ENCODE data around the gene GAK. TPM values are rescaled to one million over a fixed set of nuclear protein-coding genes. Genes with fewer than 3 reads are reported as not detected.

GAK gene
- total RNA-seq, 1 donor from 2014 or later, result 27.6 TPM

DNA sequence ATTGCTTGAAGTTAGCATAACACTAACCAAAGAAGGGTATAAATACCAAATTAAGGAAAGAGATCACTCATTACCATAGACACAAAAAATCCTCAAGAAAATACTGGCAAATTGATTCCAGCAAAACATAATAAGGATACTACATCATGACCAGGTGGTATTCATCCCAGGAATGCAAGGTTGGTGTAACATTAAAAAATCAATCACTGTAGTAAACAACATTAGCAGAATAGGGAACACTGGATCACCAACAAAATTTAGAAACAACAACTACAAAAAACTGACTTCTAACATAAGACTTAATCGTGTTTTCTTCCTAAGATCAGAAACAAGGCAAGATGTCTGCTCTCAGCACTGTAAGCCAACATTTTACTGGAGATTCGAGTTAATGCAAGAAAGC, 14.1 kb downstream of the GAK start:
- H3K27me3 ChIP-seq, result no peaks in the 10 kb centered on the region
- Mint-ChIP-seq H3K4me3 (no peak overlapping the region), H3K9me3 (no peaks in the 10 kb centered on the region), H3K36me3 (peaks cover 13% of the 10 kb centered on the region), H3K4me1 (peaks cover 5% of the 10 kb centered on the region), H3K27me3 (ENCODE audit: insufficient read depth, low read depth) (peaks cover 2% of the 10 kb centered on the region), H3K27ac (no peak overlapping the region)
- H3K4me1 ChIP-seq, result no peaks in the 10 kb centered on the region
- no peak overlapping the region for H3K27ac ChIP-seq
- peaks cover 74% of the 10 kb centered on the region for H3K79me2 ChIP-seq (ENCODE audit: low read depth)
- no peak for DNase-seq (ENCODE audit: low spot score)
- H3F3A ChIP-seq (ENCODE audit: low read depth), result no peaks in the 10 kb centered on the region
- no peak overlapping the region for H2AFZ ChIP-seq (replicated peaks)
- peaks cover 12% of the 10 kb centered on the region for H4K20me1 ChIP-seq (ENCODE audit: low read depth)
- no peak overlapping the region for H3K4me2 ChIP-seq
- H3K36me3 ChIP-seq, result no peaks in the 10 kb centered on the region
- no peak overlapping the region for H3K4me3 ChIP-seq
- TF ChIP-seq EZH2phosphoT487 (IDR thresholded peaks at IDR 0.05), result no peak
- TF ChIP-seq EZH2 (IDR thresholded peaks at IDR 0.05), result no peak
- TF ChIP-seq, protein P1, sequence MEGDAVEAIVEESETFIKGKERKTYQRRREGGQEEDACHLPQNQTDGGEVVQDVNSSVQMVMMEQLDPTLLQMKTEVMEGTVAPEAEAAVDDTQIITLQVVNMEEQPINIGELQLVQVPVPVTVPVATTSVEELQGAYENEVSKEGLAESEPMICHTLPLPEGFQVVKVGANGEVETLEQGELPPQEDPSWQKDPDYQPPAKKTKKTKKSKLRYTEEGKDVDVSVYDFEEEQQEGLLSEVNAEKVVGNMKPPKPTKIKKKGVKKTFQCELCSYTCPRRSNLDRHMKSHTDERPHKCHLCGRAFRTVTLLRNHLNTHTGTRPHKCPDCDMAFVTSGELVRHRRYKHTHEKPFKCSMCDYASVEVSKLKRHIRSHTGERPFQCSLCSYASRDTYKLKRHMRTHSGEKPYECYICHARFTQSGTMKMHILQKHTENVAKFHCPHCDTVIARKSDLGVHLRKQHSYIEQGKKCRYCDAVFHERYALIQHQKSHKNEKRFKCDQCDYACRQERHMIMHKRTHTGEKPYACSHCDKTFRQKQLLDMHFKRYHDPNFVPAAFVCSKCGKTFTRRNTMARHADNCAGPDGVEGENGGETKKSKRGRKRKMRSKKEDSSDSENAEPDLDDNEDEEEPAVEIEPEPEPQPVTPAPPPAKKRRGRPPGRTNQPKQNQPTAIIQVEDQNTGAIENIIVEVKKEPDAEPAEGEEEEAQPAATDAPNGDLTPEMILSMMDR (IDR thresholded peaks at IDR 0.05), result no peak
- H3K9me3 ChIP-seq (ENCODE audit: low read depth), result no peaks in the 10 kb centered on the region
- H3K9ac ChIP-seq, result no peak overlapping the region

DNA sequence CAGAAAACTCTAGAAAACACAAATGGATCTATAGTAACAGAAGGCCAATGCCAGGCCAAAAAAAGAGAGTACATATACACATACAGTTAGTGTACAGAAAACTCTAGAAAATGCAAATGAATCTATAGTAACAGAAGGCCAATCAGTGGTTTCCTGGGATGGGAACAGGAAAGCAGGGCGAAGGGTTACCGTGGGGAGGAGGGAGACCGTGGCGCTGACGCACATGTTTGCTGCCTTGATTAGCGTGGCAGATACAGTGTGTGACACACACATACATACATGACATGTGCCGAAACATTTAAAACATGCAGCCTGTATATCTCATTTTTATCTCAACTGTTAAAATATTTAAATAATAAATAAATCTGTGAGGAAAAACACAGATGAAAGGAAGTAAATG, 14.7 kb downstream of the GAK start:
- Histone ChIP-seq H4K20me1 (ENCODE audit: low read depth) (peaks cover 12% of the 10 kb centered on the region), H2AFZ (replicated peaks) (no peak overlapping the region), H3K79me2 (ENCODE audit: low read depth) (peaks cover 69% of the 10 kb centered on the region), H3K4me3 (no peak overlapping the region), H3F3A (ENCODE audit: low read depth) (no peaks in the 10 kb centered on the region), H3K36me3 (no peaks in the 10 kb centered on the region), H3K27ac (no peak overlapping the region), H3K9ac (no peak overlapping the region), H3K9me3 (ENCODE audit: low read depth) (no peaks in the 10 kb centered on the region), H3K4me1 (no peaks in the 10 kb centered on the region), H3K4me2 (no peak overlapping the region), H3K27me3 (no peaks in the 10 kb centered on the region)
- H3K9me3 Mint-ChIP-seq, result no peaks in the 10 kb centered on the region
- TF ChIP-seq EZH2 (IDR thresholded peaks at IDR 0.05), result no peak
- TF ChIP-seq EZH2phosphoT487 (IDR thresholded peaks at IDR 0.05), result no peak
- TF ChIP-seq, protein P1 (IDR thresholded peaks at IDR 0.05), result no peak
- no peak for DNase-seq (ENCODE audit: low spot score)
- peaks cover 9% of the 10 kb centered on the region for H3K4me1 Mint-ChIP-seq
- peaks cover 13% of the 10 kb centered on the region for H3K36me3 Mint-ChIP-seq
- no peak overlapping the region for H3K27ac Mint-ChIP-seq
- H3K4me3 Mint-ChIP-seq, result no peak overlapping the region
- H3K27me3 Mint-ChIP-seq (ENCODE audit: insufficient read depth, low read depth), result peaks cover 2% of the 10 kb centered on the region

DNA sequence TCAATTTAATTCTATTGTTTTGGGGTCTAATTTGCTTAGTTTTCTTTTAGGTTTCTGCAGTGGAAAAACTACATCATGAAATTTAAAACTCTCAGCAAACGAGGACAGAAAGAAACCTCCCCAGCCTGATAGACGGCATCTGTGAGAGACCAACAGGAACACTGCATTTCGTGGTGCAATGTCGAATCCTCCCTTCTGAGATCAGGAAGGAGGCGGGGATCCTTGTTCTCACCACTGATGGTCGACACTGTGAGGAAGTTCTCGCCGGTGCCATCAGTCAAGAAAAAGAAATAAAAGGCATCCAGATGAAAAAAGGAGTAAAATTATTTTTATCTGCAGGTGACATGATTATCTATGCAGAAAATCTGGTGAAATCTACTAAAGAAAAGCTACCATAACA, 16.5 kb downstream of the GAK start:
- Histone ChIP-seq H3F3A (ENCODE audit: low read depth) (no peaks in the 10 kb centered on the region), H3K27ac (no peak overlapping the region), H3K27me3 (no peaks in the 10 kb centered on the region), H3K9me3 (ENCODE audit: low read depth) (no peaks in the 10 kb centered on the region), H3K36me3 (no peaks in the 10 kb centered on the region), H3K4me3 (no peak overlapping the region), H3K4me2 (no peak overlapping the region), H3K79me2 (ENCODE audit: low read depth) (peaks cover 51% of the 10 kb centered on the region), H2AFZ (replicated peaks) (no peak overlapping the region), H4K20me1 (ENCODE audit: low read depth) (peaks cover 10% of the 10 kb centered on the region), H3K4me1 (no peaks in the 10 kb centered on the region), H3K9ac (no peak overlapping the region)
- Mint-ChIP-seq H3K9me3 (no peaks in the 10 kb centered on the region), H3K4me3 (no peak overlapping the region), H3K27me3 (ENCODE audit: insufficient read depth, low read depth) (peaks cover 2% of the 10 kb centered on the region), H3K27ac (no peak overlapping the region), H3K4me1 (peaks cover 9% of the 10 kb centered on the region), H3K36me3 (peaks cover 5% of the 10 kb centered on the region)
- no peak for DNase-seq (ENCODE audit: low spot score)
- TF ChIP-seq, protein P1 (IDR thresholded peaks at IDR 0.05), result no peak
- no peak for TF ChIP-seq EZH2 (IDR thresholded peaks at IDR 0.05)
- no peak for TF ChIP-seq EZH2phosphoT487 (IDR thresholded peaks at IDR 0.05)
